Stimulated activated naive CD4-positive, alpha-beta T cell treated with Interleukin-2 at 50 U/mL for 16 hours (primary cell): ENCODE results near the gene SEMA3B.
A peak's percentile ranks its signal among the peaks of the same experiment; 100 is the strongest.
"Not testable (repeated sequence)": the region's sequence is repeated elsewhere in the genome, so short reads cannot be mapped to it uniquely, and the experiment has no call there.

ENCODE experiments used
- DNase-seq: peaks from one replicate; lab custom pipeline; 2025; lab: John Stamatoyannopoulos, UW

Gene SEMA3B

GRCh38 chr3:50258979-50259378 lies 10.0 kb upstream of the SEMA3B start:
- no peak for DNase-seq

GRCh38 chr3:50259432-50260026 lies 9.4 kb upstream of the SEMA3B start:
- DNase-seq = no peak

- peak; percentile 66 for DNase-seq
Measured at GRCh38 chr3:50260027-50260941, 8.7 kb upstream of the SEMA3B start.

GRCh38 chr3:50260942-50261441 lies 8.0 kb upstream of the SEMA3B start:
- DNase-seq = no peak

DNA sequence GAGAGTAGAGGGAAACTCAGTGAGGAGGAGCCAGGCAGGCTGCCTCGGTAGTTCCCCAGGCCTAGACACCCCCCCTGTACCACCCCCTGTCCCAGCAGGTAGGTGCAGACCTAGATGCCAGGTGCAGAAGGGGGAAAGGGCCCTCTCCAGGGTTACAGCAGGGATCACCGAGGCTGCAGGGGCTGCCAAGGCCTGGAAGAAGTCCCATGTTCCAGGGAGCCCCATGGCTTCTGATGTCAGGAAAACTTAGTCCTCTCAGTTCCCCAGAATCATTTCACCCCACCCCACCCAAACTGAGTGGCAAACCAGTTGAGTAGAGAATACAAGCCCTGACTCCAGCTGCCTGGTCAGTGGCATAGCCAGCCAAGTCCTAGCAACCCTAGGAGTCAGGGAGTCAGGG lies 7.4 kb upstream of the SEMA3B start:
- no peak for DNase-seq

- not testable (repeated sequence) for DNase-seq
Measured at GRCh38 chr3:50262200-50262599, 6.7 kb upstream of the SEMA3B start.

DNA sequence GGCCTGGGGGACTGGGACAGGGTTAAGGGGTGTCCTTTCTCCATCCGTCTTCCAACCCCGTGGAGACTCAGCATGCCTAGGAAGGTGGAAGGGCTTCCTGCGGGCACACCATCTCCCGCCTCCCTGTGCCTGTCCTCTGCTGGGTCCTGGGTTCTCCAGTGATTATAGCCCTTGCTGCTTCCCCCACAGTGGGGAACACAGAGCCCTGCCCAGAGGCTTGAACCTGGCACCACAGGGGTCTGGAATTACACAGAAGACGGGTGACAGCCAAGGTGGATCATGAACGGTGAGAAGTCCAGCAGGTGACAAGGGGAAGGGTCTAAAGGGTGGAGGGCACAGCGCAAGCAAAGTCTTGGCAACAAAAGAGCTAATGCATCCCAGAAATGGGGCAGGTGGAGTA lies 6.2 kb upstream of the SEMA3B start:
- DNase-seq = no peak

- DNase-seq = no peak
Measured at GRCh38 chr3:50263478-50264382, 5.2 kb upstream of the SEMA3B start.

DNA sequence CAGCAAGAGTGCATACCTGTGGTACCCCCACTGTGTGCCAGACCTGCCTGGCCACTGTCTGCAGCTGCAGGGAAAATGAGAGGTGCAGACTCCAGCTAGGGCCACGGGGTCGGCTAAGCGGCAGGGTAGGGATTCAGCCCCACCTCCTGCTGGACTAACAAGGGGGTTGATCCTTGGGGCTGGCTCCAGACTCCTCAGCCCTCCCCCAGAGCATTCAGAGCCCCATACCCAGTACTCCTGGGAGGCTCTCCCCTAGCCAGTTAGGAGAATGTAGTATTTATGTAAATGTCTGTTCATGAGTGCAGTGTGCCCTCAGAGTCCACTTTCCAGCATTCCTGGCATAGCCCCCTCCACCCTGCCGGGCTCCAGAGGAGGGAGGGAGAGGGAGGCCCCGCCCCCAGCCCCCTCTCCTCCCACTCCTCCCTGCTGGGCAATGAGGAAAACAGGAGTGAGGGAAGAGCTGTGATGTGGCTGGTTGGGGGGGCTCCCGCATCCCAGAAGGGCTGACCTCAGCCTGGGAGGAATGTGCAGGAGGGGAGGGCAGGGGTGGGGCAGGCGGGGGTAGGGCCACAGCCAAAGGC lies 4.5 kb upstream of the SEMA3B start:
- no peak for DNase-seq

GRCh38 chr3:50264964-50265485 lies 3.9 kb upstream of the SEMA3B start:
- no peak for DNase-seq

DNA sequence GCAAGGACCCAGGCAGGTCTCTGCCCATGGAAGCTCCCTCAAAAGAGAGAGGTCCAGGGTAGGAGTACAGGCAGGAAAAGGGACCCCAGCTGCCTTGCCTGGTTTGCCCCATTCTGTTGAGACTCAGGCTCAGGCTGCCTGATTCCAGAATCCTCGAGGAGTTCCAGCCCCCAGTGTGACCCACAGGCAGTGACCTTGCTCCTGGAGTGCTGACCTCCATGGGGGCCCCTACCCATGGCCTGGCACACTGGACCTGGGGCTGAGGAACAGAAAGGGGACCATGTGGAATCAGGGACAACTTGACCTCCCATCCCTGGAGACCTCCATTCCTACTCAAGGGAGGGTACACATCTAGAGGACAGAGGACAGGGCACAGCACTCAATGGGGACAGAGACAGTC lies 3.4 kb upstream of the SEMA3B start:
- DNase-seq = no peak

GRCh38 chr3:50266017-50266416 lies 2.9 kb upstream of the SEMA3B start:
- DNase-seq = no peak

- DNase-seq = no peak
Measured at GRCh38 chr3:50266836-50267235, 2.1 kb upstream of the SEMA3B start.

DNA sequence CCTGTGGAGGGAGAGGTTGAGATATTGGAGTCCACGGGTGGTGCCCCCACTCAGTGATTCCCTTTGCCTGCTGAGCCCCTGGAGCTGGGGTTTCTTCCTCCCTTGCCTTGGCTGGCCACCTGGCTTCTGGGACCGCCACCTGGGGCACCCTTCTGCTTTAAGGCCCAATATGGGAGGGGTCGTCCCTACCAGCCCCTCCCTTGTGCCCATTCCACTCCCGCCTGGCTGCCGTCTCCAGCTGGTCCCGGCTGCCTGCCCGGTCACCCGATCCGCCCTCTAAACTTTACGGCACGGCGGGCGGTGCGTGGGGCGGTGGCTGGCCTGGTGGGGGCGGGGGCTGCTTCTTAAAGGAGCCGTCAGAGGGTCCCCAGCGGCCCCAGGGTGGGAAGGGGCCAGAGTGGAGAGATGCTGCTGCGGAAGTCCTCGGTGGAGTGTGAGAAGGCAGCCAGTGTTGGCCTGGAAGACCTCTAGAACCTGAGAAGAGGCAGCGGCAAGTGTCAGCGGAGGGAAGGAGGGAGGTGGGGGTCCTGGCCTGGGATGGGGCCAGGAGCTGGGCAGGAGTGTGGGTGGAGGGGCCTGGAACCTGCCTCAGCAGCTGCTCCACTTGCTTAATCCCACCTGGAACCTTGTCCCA lies 1.6 kb upstream of the SEMA3B start:
- no peak for DNase-seq

GRCh38 chr3:50268276-50268675 lies 671 bp upstream of the SEMA3B start:
- no peak for DNase-seq

DNA sequence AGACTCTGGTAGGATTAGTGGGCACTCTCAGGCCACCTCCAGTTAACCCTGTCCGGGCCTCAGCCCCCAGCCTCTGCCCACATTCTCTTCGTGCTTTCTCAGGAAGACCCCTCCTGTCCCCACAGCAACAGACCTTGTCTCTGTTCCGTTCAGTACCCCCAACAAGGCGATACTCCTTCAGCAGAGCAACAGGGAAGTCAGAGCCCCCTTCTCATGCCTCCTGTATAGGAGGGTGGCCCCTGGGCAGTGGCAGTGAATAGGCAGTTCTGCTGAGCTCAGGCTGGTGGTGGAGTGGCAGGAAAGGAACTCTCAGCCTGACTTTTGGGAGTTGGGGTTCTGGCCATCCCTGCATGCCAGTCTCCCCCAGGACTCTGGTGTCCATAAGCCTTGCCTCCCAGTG lies 513 bp downstream of the SEMA3B start:
- DNase-seq = no peak

DNA sequence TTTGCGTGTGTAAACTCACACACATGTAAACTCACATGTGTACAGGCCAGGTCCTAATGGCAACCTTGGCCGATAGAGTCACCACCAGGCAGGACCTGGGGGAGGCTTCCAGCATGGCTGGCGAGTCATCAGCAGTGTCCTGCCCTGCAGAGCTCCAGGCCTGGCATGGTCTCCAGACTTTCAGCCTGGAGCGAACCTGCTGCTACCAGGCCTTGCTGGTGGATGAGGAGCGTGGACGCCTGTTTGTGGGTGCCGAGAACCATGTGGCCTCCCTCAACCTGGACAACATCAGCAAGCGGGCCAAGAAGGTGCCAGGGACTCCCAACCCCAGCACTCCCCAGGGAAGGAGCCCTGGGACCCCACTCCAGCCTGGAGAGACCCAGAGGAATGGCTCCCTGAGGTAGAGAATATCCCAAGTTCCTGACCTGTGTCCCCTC lies 1.0 kb downstream of the SEMA3B start:
- no peak for DNase-seq

GRCh38 chr3:50270422-50271224 lies 1.7 kb downstream of the SEMA3B start:
- no peak for DNase-seq

- no peak for DNase-seq
Measured at GRCh38 chr3:50271314-50271936, 2.5 kb downstream of the SEMA3B start.

GRCh38 chr3:50272538-50272910 lies 3.6 kb downstream of the SEMA3B start:
- not testable (repeated sequence) for DNase-seq
